Measurements from ENCODE around the gene DYNC1I1.

- TF ChIP-seq EZH2 (IDR thresholded peaks at IDR 0.05; ENCODE audit: insufficient read depth, poor library complexity, severe bottlenecking) (no peak), EZH2phosphoT487 (IDR thresholded peaks at IDR 0.05; ENCODE audit: insufficient read depth, low read depth) (no peak)
These were observed 5.7 kb upstream of the DYNC1I1 start for GRCh38 chr7:95766657-95767056.
